Measurements from ENCODE around the gene TRIM5. TPM values are rescaled to one million over a fixed set of nuclear protein-coding genes. Genes with fewer than 3 reads are reported as not detected.

The TRIM5 gene
- total and polyA plus RNA-seq, 2 experiments from 2014 or later = 20.8 to 21.0 TPM

Other genes starting within 250 kb of the TRIM5 start
- 1.1 TPM in 1 of 2 replicates, not detected in the other for gene OR51I1, start 243.6 kb downstream of the TRIM5 start, total RNA-seq (2014; rRNA removed; shearing (Covaris generic))
- gene OR51I1, start 243.6 kb downstream of the TRIM5 start, polyA plus RNA-seq (2016; fragmentation: Nextera tagmentation; extraction: Ambion mirVana) = not detected in 2 replicates
- gene OR51I2, start 235.8 kb downstream of the TRIM5 start, total RNA-seq (2014; rRNA removed; shearing (Covaris generic)) = not detected in 2 replicates
- not detected in 2 replicates for gene OR51I2, start 235.8 kb downstream of the TRIM5 start, polyA plus RNA-seq (2016; fragmentation: Nextera tagmentation; extraction: Ambion mirVana)
- gene OR52D1, start 196.4 kb downstream of the TRIM5 start, total RNA-seq (2014; rRNA removed; shearing (Covaris generic)) = not detected in 2 replicates
- not detected in 2 replicates for gene OR52D1, start 196.4 kb downstream of the TRIM5 start, polyA plus RNA-seq (2016; fragmentation: Nextera tagmentation; extraction: Ambion mirVana)
- gene UBQLN3, start 175.1 kb downstream of the TRIM5 start, total RNA-seq (2014; rRNA removed; shearing (Covaris generic)) = not detected in 2 replicates
- gene UBQLN3, start 175.1 kb downstream of the TRIM5 start, polyA plus RNA-seq (2016; fragmentation: Nextera tagmentation; extraction: Ambion mirVana) = not detected in 2 replicates
- 0.35 and 0.52 TPM in 2 replicates for gene UBQLNL, start 168.4 kb downstream of the TRIM5 start, total RNA-seq (2014; rRNA removed; shearing (Covaris generic))
- gene UBQLNL, start 168.4 kb downstream of the TRIM5 start, polyA plus RNA-seq (2016; fragmentation: Nextera tagmentation; extraction: Ambion mirVana) = 0.09 TPM in 1 of 2 replicates, not detected in the other
- gene OR52H1, start 136.5 kb downstream of the TRIM5 start, total RNA-seq (2014; rRNA removed; shearing (Covaris generic)) = 0.28 TPM in 1 of 2 replicates, not detected in the other
- not detected in 2 replicates for gene OR52H1, start 136.5 kb downstream of the TRIM5 start, polyA plus RNA-seq (2016; fragmentation: Nextera tagmentation; extraction: Ambion mirVana)
- gene OR52B6, start 104.2 kb downstream of the TRIM5 start, total RNA-seq (2014; rRNA removed; shearing (Covaris generic)) = not detected in 2 replicates
- not detected in 2 replicates for gene OR52B6, start 104.2 kb downstream of the TRIM5 start, polyA plus RNA-seq (2016; fragmentation: Nextera tagmentation; extraction: Ambion mirVana)
- 49.0 and 50.8 TPM in 2 replicates for gene TRIM6, start 88.4 kb downstream of the TRIM5 start, total RNA-seq (2014; rRNA removed; shearing (Covaris generic))
- 24.3 and 26.4 TPM in 2 replicates for gene TRIM6, start 88.4 kb downstream of the TRIM5 start, polyA plus RNA-seq (2016; fragmentation: Nextera tagmentation; extraction: Ambion mirVana)
- 1.1 and 2.6 TPM in 2 replicates for gene TRIM34, start 60.1 kb downstream of the TRIM5 start, total RNA-seq (2014; rRNA removed; shearing (Covaris generic))
- gene TRIM34, start 60.1 kb downstream of the TRIM5 start, polyA plus RNA-seq (2016; fragmentation: Nextera tagmentation; extraction: Ambion mirVana) = 0.57 and 1.9 TPM in 2 replicates
- 30.9 and 41.1 TPM in 2 replicates for gene TRIM22, start 4.7 kb upstream of the TRIM5 start, total RNA-seq (2014; rRNA removed; shearing (Covaris generic))
- gene TRIM22, start 4.7 kb upstream of the TRIM5 start, polyA plus RNA-seq (2016; fragmentation: Nextera tagmentation; extraction: Ambion mirVana) = 17.8 and 23.9 TPM in 2 replicates
- 0.28 TPM in 1 of 2 replicates, not detected in the other for gene OR56B1, start 51.4 kb upstream of the TRIM5 start, total RNA-seq (2014; rRNA removed; shearing (Covaris generic))
- not detected in 2 replicates for gene OR56B1, start 51.4 kb upstream of the TRIM5 start, polyA plus RNA-seq (2016; fragmentation: Nextera tagmentation; extraction: Ambion mirVana)
- 0.27 TPM in 1 of 2 replicates, not detected in the other for gene OR52N4, start 69.2 kb upstream of the TRIM5 start, total RNA-seq (2014; rRNA removed; shearing (Covaris generic))
- not detected in 2 replicates for gene OR52N4, start 69.2 kb upstream of the TRIM5 start, polyA plus RNA-seq (2016; fragmentation: Nextera tagmentation; extraction: Ambion mirVana)
- gene OR52N5, start 98.3 kb upstream of the TRIM5 start, total RNA-seq (2014; rRNA removed; shearing (Covaris generic)) = not detected in 2 replicates
- gene OR52N5, start 98.3 kb upstream of the TRIM5 start, polyA plus RNA-seq (2016; fragmentation: Nextera tagmentation; extraction: Ambion mirVana) = not detected in 2 replicates
- gene OR52N1, start 106.2 kb upstream of the TRIM5 start, total RNA-seq (2014; rRNA removed; shearing (Covaris generic)) = not detected in 2 replicates
- not detected in 2 replicates for gene OR52N1, start 106.2 kb upstream of the TRIM5 start, polyA plus RNA-seq (2016; fragmentation: Nextera tagmentation; extraction: Ambion mirVana)
- 0.89 TPM in 1 of 2 replicates, not detected in the other for gene OR52N2, start 123.8 kb upstream of the TRIM5 start, total RNA-seq (2014; rRNA removed; shearing (Covaris generic))
- 0.19 and 0.43 TPM in 2 replicates for gene OR52N2, start 123.8 kb upstream of the TRIM5 start, polyA plus RNA-seq (2016; fragmentation: Nextera tagmentation; extraction: Ambion mirVana)
- gene OR52E6, start 156.8 kb upstream of the TRIM5 start, total RNA-seq (2014; rRNA removed; shearing (Covaris generic)) = 0.66 TPM in 1 of 2 replicates, not detected in the other
- gene OR52E6, start 156.8 kb upstream of the TRIM5 start, polyA plus RNA-seq (2016; fragmentation: Nextera tagmentation; extraction: Ambion mirVana) = not detected in 2 replicates
- 0.21 TPM in 1 of 2 replicates, not detected in the other for gene OR52E8, start 172.6 kb upstream of the TRIM5 start, total RNA-seq (2014; rRNA removed; shearing (Covaris generic))
- gene OR52E8, start 172.6 kb upstream of the TRIM5 start, polyA plus RNA-seq (2016; fragmentation: Nextera tagmentation; extraction: Ambion mirVana) = not detected in 2 replicates
- gene OR52E4, start 195.6 kb upstream of the TRIM5 start, total RNA-seq (2014; rRNA removed; shearing (Covaris generic)) = not detected in 2 replicates
- gene OR52E4, start 195.6 kb upstream of the TRIM5 start, polyA plus RNA-seq (2016; fragmentation: Nextera tagmentation; extraction: Ambion mirVana) = not detected in 2 replicates
- not detected in 2 replicates for gene OR52E5, start 208.1 kb upstream of the TRIM5 start, total RNA-seq (2014; rRNA removed; shearing (Covaris generic))
- not detected in 2 replicates for gene OR52E5, start 208.1 kb upstream of the TRIM5 start, polyA plus RNA-seq (2016; fragmentation: Nextera tagmentation; extraction: Ambion mirVana)